Stimulated activated CD8-positive, alpha-beta memory T cell treated with anti-CD3 and anti-CD28 coated beads, Interleukin-2, amount 100 ng/mL, for 48 hours (primary cell): Measurements from ENCODE around the gene ABCC9.
A peak's percentile ranks its signal among the peaks of the same experiment; 100 is the strongest.

Source experiments
- DNase-seq, 2 donors: peaks; one replicate each; pipeline ENCODE4 v3.0.0-alpha.2; 2020; ENCODE audit warnings: low read depth in 2 of 2

The ABCC9 gene

GRCh38 chr12:21774358-21775132 lies 166.7 kb downstream of the ABCC9 start, which contains the start of gene KCNJ8:
Gene KCNJ8 (minus strand): TSS chr12:21774706. CDS start chr12:21773616, 1,090 bp downstream.
- no peak for DNase-seq

DNA sequence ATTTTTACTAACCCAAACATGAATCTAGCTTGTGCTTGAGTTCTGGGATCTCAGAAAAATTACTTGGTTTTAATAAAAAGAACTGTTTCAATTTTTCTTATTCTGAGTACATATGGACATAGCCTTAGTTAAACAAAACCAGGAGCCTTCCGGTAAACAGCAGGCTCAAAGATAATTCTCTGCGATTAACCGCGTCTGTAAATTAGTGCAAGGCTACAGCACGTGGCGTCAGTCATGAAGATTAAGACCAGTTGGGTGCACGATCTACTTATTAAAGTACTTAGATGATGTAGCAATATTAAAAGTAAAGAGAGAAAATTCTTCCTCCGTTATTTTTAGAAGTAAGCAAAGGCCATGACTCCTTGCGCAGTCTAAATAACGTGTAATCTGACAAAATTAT lies 167.4 kb downstream of the ABCC9 start:
- DNase-seq, result no peak

GRCh38 chr12:21773263-21773741 lies 167.9 kb downstream of the ABCC9 start:
- peak in 1 of 2 donors; percentile 6 for DNase-seq

- no peak for DNase-seq
These were observed 169.9 kb downstream of the ABCC9 start for GRCh38 chr12:21771311-21771710.

- no peak for DNase-seq
These were observed 171.9 kb downstream of the ABCC9 start for GRCh38 chr12:21769307-21769706.

- DNase-seq, result no peak
These were observed 174.8 kb downstream of the ABCC9 start for GRCh38 chr12:21766403-21766802.

DNA sequence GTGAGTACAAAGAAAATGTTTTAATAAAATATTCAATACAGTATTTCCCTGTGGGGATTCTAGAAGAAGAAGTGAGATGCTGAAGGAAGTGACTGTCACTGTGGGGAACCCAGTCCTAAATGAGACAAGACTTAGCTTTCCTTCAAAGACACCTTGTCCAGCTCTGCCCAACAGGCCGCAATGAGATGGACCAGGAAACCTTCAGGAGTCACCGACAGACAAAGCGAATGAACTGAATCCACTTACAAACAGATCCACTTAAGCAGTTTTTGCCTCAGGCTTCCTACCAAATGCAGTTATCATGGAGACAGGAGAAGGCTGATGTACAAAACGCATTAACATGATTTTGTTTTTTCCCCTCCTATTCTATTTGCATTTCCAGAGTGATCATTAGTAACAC lies 176.3 kb downstream of the ABCC9 start:
- no peak for DNase-seq

GRCh38 chr12:21764065-21764464 lies 177.2 kb downstream of the ABCC9 start:
- DNase-seq, result no peak

GRCh38 chr12:21763531-21763930 lies 177.7 kb downstream of the ABCC9 start:
- DNase-seq, result no peak

DNA sequence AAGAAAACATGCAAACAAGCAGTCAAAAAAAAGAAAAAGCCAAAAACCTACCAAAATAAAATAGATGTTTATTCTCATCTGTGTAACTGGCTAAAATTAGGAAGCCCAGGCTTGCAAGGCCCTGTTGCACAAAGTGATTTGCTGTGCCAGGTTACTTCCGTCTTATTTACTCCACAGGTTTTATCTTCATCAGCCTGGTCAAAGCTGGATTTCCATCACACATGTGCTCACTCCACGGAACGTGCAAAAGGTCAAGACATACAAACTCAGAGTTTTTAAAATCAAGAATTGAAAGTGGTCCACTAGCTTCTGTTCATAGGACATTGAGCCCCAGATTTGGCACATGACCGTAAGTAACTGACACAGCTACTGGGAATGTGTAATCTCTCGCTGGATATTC lies 181.5 kb downstream of the ABCC9 start:
- DNase-seq, result no peak

DNA sequence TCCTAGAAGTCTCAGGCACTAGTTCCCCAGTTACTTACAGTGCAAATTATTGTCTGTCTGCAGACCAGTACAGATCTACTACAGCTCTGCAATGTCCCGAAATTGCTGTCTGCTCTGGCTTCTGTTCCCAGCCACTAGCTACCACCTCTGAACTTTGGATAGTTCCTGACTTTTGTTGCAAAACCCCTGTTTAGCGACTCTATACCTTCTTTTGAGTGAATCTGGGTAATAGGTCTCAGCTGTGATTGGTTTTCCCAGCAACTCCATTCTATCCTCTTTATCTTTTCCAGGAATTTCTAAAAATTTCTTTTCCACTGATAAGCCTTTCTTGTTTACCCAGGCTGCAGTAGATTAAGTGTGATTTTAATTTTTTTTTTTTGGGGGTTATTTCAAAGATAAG lies 183.5 kb downstream of the ABCC9 start:
- DNase-seq, result no peak

- DNase-seq, result no peak
These were observed 184.5 kb downstream of the ABCC9 start for GRCh38 chr12:21756699-21757098.

- no peak for DNase-seq
These were observed 189.7 kb downstream of the ABCC9 start for GRCh38 chr12:21751517-21751916.
